Measurements from ENCODE around the gene PCDHGA3. TPM values are rescaled to one million over a fixed set of nuclear protein-coding genes. Genes with fewer than 3 reads are reported as not detected.

Gene PCDHGA3
- total and polyA plus RNA-seq, 2 donors from 2014 or later = 0.22 to 4.0 TPM

DNA sequence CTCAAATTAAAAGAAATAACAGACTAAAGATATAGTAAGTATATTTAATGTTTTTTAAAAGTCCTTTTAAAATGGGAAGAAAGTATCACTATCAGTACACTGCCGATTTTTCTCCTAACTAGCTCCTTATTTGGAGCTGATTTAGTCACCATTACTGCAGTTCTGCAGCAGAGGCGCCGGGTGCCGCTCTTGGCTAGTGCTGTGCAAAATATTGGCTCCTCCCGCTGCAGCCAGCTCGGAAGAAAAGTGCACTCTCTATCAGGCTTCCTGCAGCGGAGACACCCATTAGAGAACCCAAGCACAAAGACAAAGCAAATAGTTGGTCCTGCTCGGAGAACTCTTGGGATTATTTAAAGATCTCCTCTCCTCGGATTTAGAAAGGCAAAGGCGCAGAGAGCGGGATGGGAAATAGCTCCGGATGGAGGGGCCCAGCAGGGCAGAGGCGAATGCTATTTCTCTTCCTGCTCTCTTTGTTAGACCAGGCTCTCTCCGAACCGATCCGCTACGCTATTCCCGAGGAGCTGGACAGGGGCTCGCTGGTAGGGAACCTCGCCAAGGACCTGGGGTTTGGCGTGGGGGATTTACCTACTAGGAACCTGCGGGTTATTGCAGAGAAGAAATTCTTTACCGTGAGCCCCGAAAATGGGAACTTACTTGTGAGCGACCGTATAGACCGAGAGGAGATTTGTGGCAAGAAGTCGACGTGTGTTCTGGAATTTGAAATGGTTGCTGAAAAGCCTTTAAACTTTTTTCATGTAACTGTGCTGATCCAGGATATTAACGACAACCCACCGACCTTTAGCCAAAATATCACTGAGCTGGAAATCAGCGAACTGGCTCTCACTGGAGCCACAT lies 26.6 kb downstream of the PCDHGA3 start, which contains the start of gene PCDHGB3:
PCDHGB3 (plus strand) TSS at position 249 of the 855 bp plus-strand sequence; CDS start at position 402, 153 bp downstream.
- no peaks in the 10 kb centered on the region for H3K36me3 ChIP-seq (ENCODE audit: control insufficient read depth in 2 of 3, insufficient read depth in 3 of 3, low read length in 3 of 3)
- no peak within 1 kb of the TSS for H3K27ac ChIP-seq (ENCODE audit: low read depth in 2 of 2, low read length in 2 of 2)

GRCh38 chr5:141371572-141372475 lies 28.2 kb downstream of the PCDHGA3 start:
- H3K36me3 ChIP-seq (ENCODE audit: control insufficient read depth in 2 of 3, insufficient read depth in 3 of 3, low read length in 3 of 3) = no peaks in the 10 kb centered on the region
- no peak overlapping the region for H3K27ac ChIP-seq (ENCODE audit: low read depth in 2 of 2, low read length in 2 of 2)
- intact Hi-C loops (cut with DNase I) = no loop called here
- DNase-seq (no peak), FAIRE-seq (no peak)
- peaks cover 2 to 58% (median 24%) of the 10 kb centered on the region in 3 donors for H3K9me3 ChIP-seq (ENCODE audit: control insufficient read depth in 2 of 3, insufficient read depth in 1 of 3, low read length in 3 of 3)
- no peak overlapping the region for H3K9ac ChIP-seq (ENCODE audit: low read length in 3 of 3)
- TF ChIP-seq, protein P1, sequence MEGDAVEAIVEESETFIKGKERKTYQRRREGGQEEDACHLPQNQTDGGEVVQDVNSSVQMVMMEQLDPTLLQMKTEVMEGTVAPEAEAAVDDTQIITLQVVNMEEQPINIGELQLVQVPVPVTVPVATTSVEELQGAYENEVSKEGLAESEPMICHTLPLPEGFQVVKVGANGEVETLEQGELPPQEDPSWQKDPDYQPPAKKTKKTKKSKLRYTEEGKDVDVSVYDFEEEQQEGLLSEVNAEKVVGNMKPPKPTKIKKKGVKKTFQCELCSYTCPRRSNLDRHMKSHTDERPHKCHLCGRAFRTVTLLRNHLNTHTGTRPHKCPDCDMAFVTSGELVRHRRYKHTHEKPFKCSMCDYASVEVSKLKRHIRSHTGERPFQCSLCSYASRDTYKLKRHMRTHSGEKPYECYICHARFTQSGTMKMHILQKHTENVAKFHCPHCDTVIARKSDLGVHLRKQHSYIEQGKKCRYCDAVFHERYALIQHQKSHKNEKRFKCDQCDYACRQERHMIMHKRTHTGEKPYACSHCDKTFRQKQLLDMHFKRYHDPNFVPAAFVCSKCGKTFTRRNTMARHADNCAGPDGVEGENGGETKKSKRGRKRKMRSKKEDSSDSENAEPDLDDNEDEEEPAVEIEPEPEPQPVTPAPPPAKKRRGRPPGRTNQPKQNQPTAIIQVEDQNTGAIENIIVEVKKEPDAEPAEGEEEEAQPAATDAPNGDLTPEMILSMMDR (IDR thresholded peaks at IDR 0.05; ENCODE audit: borderline replicate concordance, extremely low read depth, insufficient read depth) = no peak
- peak overlapping the region in 1 of 3 donors; percentile 16 for H3K4me3 ChIP-seq (ENCODE audit: low read length in 3 of 3)
- H3K4me1 ChIP-seq (ENCODE audit: control insufficient read depth in 2 of 3, insufficient read depth in 2 of 3, low read depth in 1 of 3, low read length in 3 of 3) = no peaks in the 10 kb centered on the region
- no peaks in the 10 kb centered on the region for H3K27me3 ChIP-seq (ENCODE audit: control insufficient read depth, insufficient read depth, low read length)

More for the DNA sequence above, 26.6 kb downstream of the PCDHGA3 start, which contains the start of gene PCDHGB3:
- intact Hi-C loops (cut with DNase I) = no loop called here
- no peaks in the 10 kb centered on the region for H3K27me3 ChIP-seq (ENCODE audit: control insufficient read depth, insufficient read depth, low read length)
- no peaks in the 10 kb centered on the region for H3K4me1 ChIP-seq (ENCODE audit: control insufficient read depth in 2 of 3, insufficient read depth in 2 of 3, low read depth in 1 of 3, low read length in 3 of 3)
- DNase-seq (no peak), FAIRE-seq (no peak)
- TF ChIP-seq, protein P1 (IDR thresholded peaks at IDR 0.05; ENCODE audit: borderline replicate concordance, extremely low read depth, insufficient read depth) = peak; percentile 24
- H3K4me3 ChIP-seq (ENCODE audit: low read length in 3 of 3) = peak within 1 kb of the TSS in 2 of 3 donors; percentile 16 to 30
- no peak within 1 kb of the TSS for H3K9ac ChIP-seq (ENCODE audit: low read length in 3 of 3)
- H3K9me3 ChIP-seq (ENCODE audit: control insufficient read depth in 2 of 3, insufficient read depth in 1 of 3, low read length in 3 of 3) = peaks cover 2 to 63% (median 28%) of the 10 kb centered on the region in 3 donors

DNA sequence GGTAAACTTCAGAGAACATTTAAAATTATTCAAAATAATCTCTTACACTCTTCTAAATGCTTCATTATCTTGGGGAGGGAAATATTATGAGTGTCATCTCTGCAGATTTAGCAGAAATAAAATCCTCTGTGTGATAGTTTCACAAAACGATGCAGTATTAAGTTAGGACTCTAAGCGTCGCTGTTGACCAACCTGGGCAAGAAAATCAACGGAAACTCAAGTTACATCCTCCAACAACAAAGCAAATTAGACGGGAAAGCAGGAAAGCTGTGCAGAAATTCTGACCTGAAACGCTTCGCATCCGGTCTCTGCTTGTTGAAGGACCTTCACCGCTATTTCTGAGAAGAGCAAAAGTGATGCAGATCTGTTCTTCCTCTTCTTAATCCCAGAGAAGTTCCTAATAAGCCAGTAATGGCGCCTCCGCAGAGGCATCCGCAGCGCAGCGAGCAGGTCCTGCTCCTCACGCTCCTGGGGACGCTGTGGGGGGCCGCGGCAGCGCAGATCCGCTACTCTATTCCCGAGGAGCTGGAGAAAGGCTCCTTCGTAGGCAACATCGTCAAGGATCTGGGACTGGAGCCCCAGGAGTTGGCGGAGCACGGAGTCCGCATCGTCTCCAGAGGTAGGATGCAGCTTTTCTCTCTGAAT lies 30.2 kb downstream of the PCDHGA3 start, which contains the start of gene PCDHGA6:
PCDHGA6 (plus strand) TSS at position 219 of the 645 bp plus-strand sequence; CDS start at position 412, 193 bp downstream.
- no peaks in the 10 kb centered on the region for H3K4me1 ChIP-seq (ENCODE audit: control insufficient read depth in 2 of 3, insufficient read depth in 2 of 3, low read depth in 1 of 3, low read length in 3 of 3)
- no peak for FAIRE-seq
- H3K27ac ChIP-seq (ENCODE audit: low read depth in 2 of 2, low read length in 2 of 2) = no peak within 1 kb of the TSS
- no peaks in the 10 kb centered on the region for H3K36me3 ChIP-seq (ENCODE audit: control insufficient read depth in 2 of 3, insufficient read depth in 3 of 3, low read length in 3 of 3)
- peak within 1 kb of the TSS in 2 of 3 donors; percentile 46 to 48 for H3K4me3 ChIP-seq (ENCODE audit: low read length in 3 of 3)
- no peak within 1 kb of the TSS for H3K9ac ChIP-seq (ENCODE audit: low read length in 3 of 3)
- H3K9me3 ChIP-seq (ENCODE audit: control insufficient read depth in 2 of 3, insufficient read depth in 1 of 3, low read length in 3 of 3) = peaks cover 2 to 62% (median 23%) of the 10 kb centered on the region in 3 donors
- peak in 2 of 5 donors; percentile 17 to 41 for DNase-seq
- intact Hi-C loops (cut with DNase I) = no loop called here
- TF ChIP-seq, protein P1 (IDR thresholded peaks at IDR 0.05; ENCODE audit: borderline replicate concordance, extremely low read depth, insufficient read depth) = peak; percentile 19
- no peaks in the 10 kb centered on the region for H3K27me3 ChIP-seq (ENCODE audit: control insufficient read depth, insufficient read depth, low read length)
